ENCODE measurements around the gene KCTD17. TPM values are rescaled to one million over a fixed set of nuclear protein-coding genes. Genes with fewer than 3 reads are reported as not detected.
A peak's percentile ranks its signal among the peaks of the same experiment; 100 is the strongest.

KCTD17 gene
- total RNA-seq, 1 experiment from 2014 or later: 29.5 TPM

GRCh38 chr22:37021710-37022482, 29.6 kb upstream of the KCTD17 start:
- H3K9me2 ChIP-seq (ENCODE audit: insufficient read depth): no peaks in the 10 kb centered on the region
- DNase-seq: no peak
- H3F3A ChIP-seq (ENCODE audit: insufficient read depth, low read depth): peaks cover 9% of the 10 kb centered on the region; the same call in 1 of the 2 replicates
- H3K4me3 ChIP-seq: no peak overlapping the region
- H3K9me3 ChIP-seq (ENCODE audit: insufficient read depth, low read depth): no peaks in the 10 kb centered on the region
- no TSS peak for BruUV-seq (replicated peaks)
- H3K36me3 ChIP-seq (ENCODE audit: low read depth): 0 out of 2 replicates have a peak, but pooled peaks cover 7% of the 10 kb centered on the region
- ChIA-PET POLR2A (ENCODE audit: unreplicated experiment) (interaction anchor here (0.6 kb wide), 1 partner anchor 493 kb away, joined by 3 read pairs; the partner anchor contains the start of gene EIF3D), CTCF (interaction anchor here (0.6 to 2.7 kb wide), 4 partner anchors 9 to 51 kb away, joined by 6 to 12 read pairs (median 6); no protein-coding TSS in a partner anchor)
- no peak overlapping the region for H2AFZ ChIP-seq
- intact Hi-C loops (cut with micrococcal nuclease; ENCODE audit: unreplicated experiment): no loop called here
- no peak overlapping the region for H3K27ac ChIP-seq
- H4K20me1 ChIP-seq (ENCODE audit: insufficient read depth): peaks cover 7% of the 10 kb centered on the region; the same call in 1 of the 2 replicates
- H3K27me3 ChIP-seq (ENCODE audit: insufficient read depth, low read depth): no peaks in the 10 kb centered on the region
- H3K4me1 ChIP-seq (replicated peaks; ENCODE audit: insufficient read depth): peaks cover 23% of the 10 kb centered on the region
- peaks cover 40% of the 10 kb centered on the region for H3K79me2 ChIP-seq (ENCODE audit: low read depth)
- H3K4me2 ChIP-seq: no peak overlapping the region
- TF ChIP-seq, protein P1, sequence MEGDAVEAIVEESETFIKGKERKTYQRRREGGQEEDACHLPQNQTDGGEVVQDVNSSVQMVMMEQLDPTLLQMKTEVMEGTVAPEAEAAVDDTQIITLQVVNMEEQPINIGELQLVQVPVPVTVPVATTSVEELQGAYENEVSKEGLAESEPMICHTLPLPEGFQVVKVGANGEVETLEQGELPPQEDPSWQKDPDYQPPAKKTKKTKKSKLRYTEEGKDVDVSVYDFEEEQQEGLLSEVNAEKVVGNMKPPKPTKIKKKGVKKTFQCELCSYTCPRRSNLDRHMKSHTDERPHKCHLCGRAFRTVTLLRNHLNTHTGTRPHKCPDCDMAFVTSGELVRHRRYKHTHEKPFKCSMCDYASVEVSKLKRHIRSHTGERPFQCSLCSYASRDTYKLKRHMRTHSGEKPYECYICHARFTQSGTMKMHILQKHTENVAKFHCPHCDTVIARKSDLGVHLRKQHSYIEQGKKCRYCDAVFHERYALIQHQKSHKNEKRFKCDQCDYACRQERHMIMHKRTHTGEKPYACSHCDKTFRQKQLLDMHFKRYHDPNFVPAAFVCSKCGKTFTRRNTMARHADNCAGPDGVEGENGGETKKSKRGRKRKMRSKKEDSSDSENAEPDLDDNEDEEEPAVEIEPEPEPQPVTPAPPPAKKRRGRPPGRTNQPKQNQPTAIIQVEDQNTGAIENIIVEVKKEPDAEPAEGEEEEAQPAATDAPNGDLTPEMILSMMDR (conservative IDR thresholded peaks at IDR 0.05): peak; percentile 98
- no peak for TF ChIP-seq EZH2 (IDR thresholded peaks at IDR 0.05; ENCODE audit: low read depth)

GRCh38 chr22:37022483-37023337, 28.8 kb upstream of the KCTD17 start:
- Histone ChIP-seq H3K27me3 (ENCODE audit: insufficient read depth, low read depth) (no peaks in the 10 kb centered on the region), H3K36me3 (ENCODE audit: low read depth) (peaks cover 8% of the 10 kb centered on the region; the same call in 1 of the 2 replicates), H3K4me2 (no peak overlapping the region), H3K9me2 (ENCODE audit: insufficient read depth) (no peaks in the 10 kb centered on the region), H3F3A (ENCODE audit: insufficient read depth, low read depth) (peaks cover 9% of the 10 kb centered on the region; the same call in 1 of the 2 replicates), H3K4me3 (no peak overlapping the region), H3K9me3 (ENCODE audit: insufficient read depth, low read depth) (no peaks in the 10 kb centered on the region), H4K20me1 (ENCODE audit: insufficient read depth) (peaks cover 1% of the 10 kb centered on the region; the same call in 1 of the 2 replicates), H3K79me2 (ENCODE audit: low read depth) (peaks cover 33% of the 10 kb centered on the region), H2AFZ (no peak overlapping the region), H3K4me1 (replicated peaks; ENCODE audit: insufficient read depth) (peaks cover 19% of the 10 kb centered on the region), H3K27ac (no peak overlapping the region)
- ChIA-PET CTCF (interaction anchor here (2.6 to 2.7 kb wide), 2 partner anchors 10 to 21 kb away, joined by 6 to 7 read pairs; no protein-coding TSS in a partner anchor), POLR2A (ENCODE audit: unreplicated experiment) (no interaction called here)
- TF ChIP-seq, protein P1 (conservative IDR thresholded peaks at IDR 0.05): no peak
- no peak for TF ChIP-seq EZH2 (IDR thresholded peaks at IDR 0.05; ENCODE audit: low read depth)
- BruUV-seq (replicated peaks): no TSS peak
- intact Hi-C loops (cut with micrococcal nuclease; ENCODE audit: unreplicated experiment): no loop called here
- no peak for DNase-seq

- Histone ChIP-seq H3K79me2 (ENCODE audit: low read depth) (peaks cover 22% of the 10 kb centered on the region), H3K27ac (no peak overlapping the region), H4K20me1 (ENCODE audit: insufficient read depth) (no peaks in the 10 kb centered on the region), H3K27me3 (ENCODE audit: insufficient read depth, low read depth) (no peaks in the 10 kb centered on the region), H3K9me2 (ENCODE audit: insufficient read depth) (no peaks in the 10 kb centered on the region), H3F3A (ENCODE audit: insufficient read depth, low read depth) (peaks cover 9% of the 10 kb centered on the region; the same call in 1 of the 2 replicates), H3K36me3 (ENCODE audit: low read depth) (peaks cover 12% of the 10 kb centered on the region; the same call in 1 of the 2 replicates), H3K4me3 (no peak overlapping the region), H3K4me2 (no peak overlapping the region), H3K4me1 (replicated peaks; ENCODE audit: insufficient read depth) (peaks cover 10% of the 10 kb centered on the region; the same call in 1 of the 2 replicates), H2AFZ (no peak overlapping the region), H3K9me3 (ENCODE audit: insufficient read depth, low read depth) (no peaks in the 10 kb centered on the region)
- no peak for DNase-seq
- ChIA-PET POLR2A (ENCODE audit: unreplicated experiment) (no interaction called here), CTCF (no interaction called here)
- BruUV-seq (replicated peaks): no TSS peak
- intact Hi-C loops (cut with micrococcal nuclease; ENCODE audit: unreplicated experiment): no loop called here
- no peak for TF ChIP-seq EZH2 (IDR thresholded peaks at IDR 0.05; ENCODE audit: low read depth)
- TF ChIP-seq, protein P1 (conservative IDR thresholded peaks at IDR 0.05): no peak
These were observed 27.7 kb upstream of the KCTD17 start for GRCh38 chr22:37023743-37024338.

Data from PC-9 (cell line).